IMR-90 (cell line): ENCODE data around the gene ARMH2. TPM values are rescaled to one million over a fixed set of nuclear protein-coding genes. Genes with fewer than 3 reads are reported as not detected.

Experiments used
- ATAC-seq: fragments of 200-7000 bp; cut with Tn5 transposase; 2 replicates; pipeline ENCODE4 v1.9.1; 2020; ENCODE audit warnings: low read depth, mild to moderate bottlenecking, moderate library complexity
- BruUV-seq: library from RNA; stranded (reverse); fragments of 400-500 nt; replicated peaks from 2 replicates; lab custom pipeline; 2021; lab: Mats Ljungman, UMichigan
- CTCF ChIA-PET: fragments of 300-600 bp; formaldehyde crosslinking; extraction: SDS; loops from one replicate; lab custom pipeline; 2021; ENCODE audit warnings: antibody characterized with exemption; lab: Yijun Ruan, JAX
- POLR2A ChIA-PET: fragments of 300-600 bp; sonication (Branson Sonifier 250); formaldehyde crosslinking; loops from one replicate; lab custom pipeline; 2022; ENCODE audit warnings: antibody characterized with exemption; ENCODE audit not compliant: unreplicated experiment; lab: Charles Lee
- DNase-seq: peaks from one replicate; pipeline ENCODE4 v3.0.0; 2013
- H2AFZ ChIP-seq: replicated peaks from 2 replicates; pipeline ENCODE3; 2013; ENCODE audit warnings: low read length, mild to moderate bottlenecking; ENCODE audit not compliant: poor library complexity
- H2AK5ac ChIP-seq: 2 replicates; pipeline ENCODE4 v1.6.1; 2013; ENCODE audit warnings: low read depth, low read length, inconsistent platforms
- H2AK9ac ChIP-seq: replicated peaks from 2 replicates; pipeline ENCODE3; 2013; ENCODE audit warnings: mild to moderate bottlenecking, low read depth, low read length, moderate library complexity; ENCODE audit not compliant: poor library complexity
- H2BK120ac ChIP-seq: 2 replicates; pipeline ENCODE4 v1.6.1; 2013; ENCODE audit warnings: low read depth, low read length, inconsistent platforms
- H2BK15ac ChIP-seq: 3 replicates; pipeline ENCODE4 v1.6.1; 2013; ENCODE audit warnings: low read depth, low read length, inconsistent platforms
- H2BK20ac ChIP-seq: 2 replicates; pipeline ENCODE4 v1.6.1; 2013; ENCODE audit warnings: low read depth, mild to moderate bottlenecking, inconsistent platforms, low read length, moderate library complexity
- H2BK5ac ChIP-seq: 2 replicates; pipeline ENCODE4 v1.6.1; 2013; ENCODE audit warnings: mild to moderate bottlenecking, low read depth, low read length, inconsistent platforms; ENCODE audit not compliant: poor library complexity, severe bottlenecking
- H3K14ac ChIP-seq: replicated peaks from 2 replicates; pipeline ENCODE4 v1.6.1; 2013; ENCODE audit warnings: low read depth, low read length, inconsistent platforms
- H3K18ac ChIP-seq: 2 replicates; pipeline ENCODE4 v1.6.1; 2013; ENCODE audit warnings: low read depth, low read length, control low read depth
- H3K23ac ChIP-seq: 2 replicates; pipeline ENCODE4 v1.6.1; 2013; ENCODE audit warnings: low read depth, low read length, inconsistent platforms
- H3K27ac ChIP-seq: 2 replicates; pipeline ENCODE4 v1.5.1; 2013; ENCODE audit warnings: mild to moderate bottlenecking, control low read depth, low read length; ENCODE audit not compliant: insufficient read depth
- H3K27me3 ChIP-seq: 2 replicates; pipeline ENCODE4 v1.6.1; 2013; ENCODE audit warnings: low read length; ENCODE audit not compliant: control insufficient read depth, insufficient read depth
- H3K36me3 ChIP-seq: 2 replicates; pipeline ENCODE4 v1.6.1; 2013; ENCODE audit warnings: low read length, mixed read lengths; ENCODE audit not compliant: control insufficient read depth, insufficient read depth
- H3K4ac ChIP-seq: 2 replicates; pipeline ENCODE4 v1.6.1; 2013; ENCODE audit warnings: low read depth, low read length, inconsistent platforms
- H3K4me1 ChIP-seq: 2 replicates; pipeline ENCODE4 v1.6.1; 2013; ENCODE audit warnings: low read length, mixed read lengths; ENCODE audit not compliant: control insufficient read depth, insufficient read depth
- H3K4me2 ChIP-seq: 2 replicates; pipeline ENCODE4 v1.6.1; 2013; ENCODE audit warnings: low read depth, mild to moderate bottlenecking, control low read depth, low read length, moderate library complexity
- H3K4me3 ChIP-seq: 2 replicates; pipeline ENCODE4 v1.5.1; 2013; ENCODE audit warnings: low read depth, mild to moderate bottlenecking, control low read depth, low read length, moderate library complexity; ENCODE audit not compliant: insufficient read depth
- H3K56ac ChIP-seq: 2 replicates; pipeline ENCODE4 v1.6.1; 2013; ENCODE audit warnings: low read length, inconsistent platforms; ENCODE audit not compliant: insufficient read depth; ENCODE audit errors: extremely low read depth
- H3K79me1 ChIP-seq, 2 experiments: 2 replicates each; pipeline ENCODE4 v1.6.1; 2013; ENCODE audit warnings: low read length in 2 of 2, inconsistent platforms in 1 of 2, low read depth in 1 of 2
- H3K9ac ChIP-seq: 2 replicates; pipeline ENCODE4 v1.6.1; 2013; ENCODE audit warnings: low read depth, low read length, control low read depth
- H3K9me1 ChIP-seq: 2 replicates; pipeline ENCODE4 v1.6.1; 2013; ENCODE audit warnings: low read length, inconsistent platforms; ENCODE audit not compliant: insufficient read depth
- H3K9me3 ChIP-seq: 2 replicates; pipeline ENCODE4 v1.6.1; 2013; ENCODE audit warnings: low read length; ENCODE audit not compliant: control insufficient read depth, insufficient read depth
- H4K20me1 ChIP-seq: 2 replicates; pipeline ENCODE4 v1.6.1; 2013; ENCODE audit warnings: low read length, inconsistent platforms; ENCODE audit not compliant: insufficient read depth
- H4K5ac ChIP-seq: 2 replicates; pipeline ENCODE4 v1.6.1; 2013; ENCODE audit warnings: mild to moderate bottlenecking, low read depth, low read length, control low read depth
- H4K8ac ChIP-seq, 2 experiments: 2 replicates each; pipeline ENCODE4 v1.6.1; 2013; ENCODE audit warnings: low read depth in 2 of 2, low read length in 2 of 2, control low read depth in 1 of 2, inconsistent platforms in 1 of 2
- H4K91ac ChIP-seq: 2 replicates; pipeline ENCODE4 v1.6.1; 2013; ENCODE audit warnings: low read depth, low read length, inconsistent platforms; ENCODE audit not compliant: insufficient read depth
- BHLHE40 ChIP-seq: fragments of 150-350 bp; IDR thresholded peaks from 2 replicates; pipeline ENCODE4 v1.6.1; 2016; ENCODE audit warnings: mild to moderate bottlenecking, low read depth, low read length
- CEBPB ChIP-seq: IDR thresholded peaks from 2 replicates; pipeline ENCODE4 v1.6.1; 2012; ENCODE audit warnings: low read depth, low read length, improper control_type of control experiment
- FOS ChIP-seq: fragments of 150-350 bp; IDR thresholded peaks from 2 replicates; pipeline ENCODE4 v1.6.1; 2016; ENCODE audit warnings: low read depth, low read length
- MAFK ChIP-seq: IDR thresholded peaks from 2 replicates; pipeline ENCODE4 v1.6.1; 2012; ENCODE audit warnings: low read depth, low read length, improper control_type of control experiment
- MAZ ChIP-seq: IDR thresholded peaks from 2 replicates; pipeline ENCODE4 v1.6.1; 2012; ENCODE audit warnings: low read depth, mild to moderate bottlenecking, low read length, improper control_type of control experiment, moderate library complexity, borderline replicate concordance
- NFE2L2 ChIP-seq: fragments of 150-350 bp; IDR thresholded peaks from 2 replicates; pipeline ENCODE4 v1.6.1; 2016; ENCODE audit warnings: low read depth, mild to moderate bottlenecking, low read length
- POLR2A ChIP-seq: IDR thresholded peaks from 2 replicates; pipeline ENCODE4 v1.6.1; 2012; ENCODE audit warnings: mild to moderate bottlenecking, low read depth, low read length
- RAD21 ChIP-seq: IDR thresholded peaks from 2 replicates; pipeline ENCODE4 v1.6.1; 2012; ENCODE audit warnings: low read length, improper control_type of control experiment
- RCOR1 ChIP-seq: IDR thresholded peaks from 2 replicates; pipeline ENCODE4 v1.6.1; 2012; ENCODE audit warnings: mild to moderate bottlenecking, low read length, improper control_type of control experiment; ENCODE audit not compliant: insufficient replicate concordance
- RFX5 ChIP-seq: IDR thresholded peaks from 2 replicates; pipeline ENCODE4 v1.8.0; 2012; ENCODE audit warnings: low read depth, mild to moderate bottlenecking, low read length, moderate library complexity
- SMC3 ChIP-seq: fragments of 150-350 bp; IDR thresholded peaks from 2 replicates; pipeline ENCODE4 v1.6.1; 2016; ENCODE audit warnings: low read depth, mild to moderate bottlenecking, antibody characterized with exemption, low read length, moderate library complexity
- WGBS, 2 experiments: methylation state at CpG; one replicate each; pipeline versions ENCODE4 v1.1.5 to v1.1.7; 2013; ENCODE audit warnings: missing lambda C conversion rate in 2 of 2; ENCODE audit not compliant: insufficient read length in 1 of 2; ENCODE audit errors: extremely low coverage in 2 of 2; 5-methylcytosine and 5-hydroxymethylcytosine counted together
- dilution Hi-C: fragments of 300-500 bp; cut with HindIII; formaldehyde crosslinking; loops from one replicate; pipeline ENCODE4 v1.14.3; 2018; ENCODE audit warnings: low sequenced_read_pairs; ENCODE audit not compliant: unreplicated experiment
- in situ Hi-C: fragments of 300-500 bp; cut with MboI; formaldehyde crosslinking; loops from 3 replicates; pipeline ENCODE4 v1.14.3; 2019; ENCODE audit warnings: low sequenced_read_pairs, inconsistent platforms, mixed read lengths
- intact Hi-C: fragments of 100-400 bp; cut with micrococcal nuclease; formaldehyde crosslinking; loops from 2 replicates; pipeline ENCODE4 v1.10.0; 2022
- polyA plus RNA-seq, 3 experiments: library from polyadenylated mRNA; depleted of rRNA; stranded (reverse); fragments of >200 nt; gene quantifications; 2 replicates each; pipeline ENCODE4 v1.2.3, GENCODE V29; 2012; ENCODE audit warnings: low replicate concordance in 1 of 3
- total RNA-seq: library from RNA; depleted of rRNA; stranded (reverse); fragments of >200 nt; gene quantifications from 2 replicates; pipeline ENCODE4 v1.2.3, GENCODE V29; 2012
- TF ChIP-seq, protein P1 (sequence below): fragments of 150-350 bp; IDR thresholded peaks from 2 replicates; pipeline ENCODE4 v1.6.1; 2016; ENCODE audit warnings: low read depth, mild to moderate bottlenecking, low read length, moderate library complexity, borderline replicate concordance
- TF ChIP-seq, protein P2 (sequence below): fragments of 150-350 bp; IDR thresholded peaks from 2 replicates; pipeline ENCODE4 v1.6.1; 2017; ENCODE audit warnings: mild to moderate bottlenecking, antibody characterized with exemption, low read length, low read depth
- TF ChIP-seq, protein P3 (sequence below): conservative IDR thresholded peaks from 2 replicates; pipeline ENCODE4 v1.5.1; 2012; ENCODE audit warnings: mild to moderate bottlenecking, low read depth, low read length, improper control_type of control experiment

Gene ARMH2
- total and polyA plus RNA-seq, 2 of the 4 experiments (the other 2 are of a cell fraction): not detected

DNA sequence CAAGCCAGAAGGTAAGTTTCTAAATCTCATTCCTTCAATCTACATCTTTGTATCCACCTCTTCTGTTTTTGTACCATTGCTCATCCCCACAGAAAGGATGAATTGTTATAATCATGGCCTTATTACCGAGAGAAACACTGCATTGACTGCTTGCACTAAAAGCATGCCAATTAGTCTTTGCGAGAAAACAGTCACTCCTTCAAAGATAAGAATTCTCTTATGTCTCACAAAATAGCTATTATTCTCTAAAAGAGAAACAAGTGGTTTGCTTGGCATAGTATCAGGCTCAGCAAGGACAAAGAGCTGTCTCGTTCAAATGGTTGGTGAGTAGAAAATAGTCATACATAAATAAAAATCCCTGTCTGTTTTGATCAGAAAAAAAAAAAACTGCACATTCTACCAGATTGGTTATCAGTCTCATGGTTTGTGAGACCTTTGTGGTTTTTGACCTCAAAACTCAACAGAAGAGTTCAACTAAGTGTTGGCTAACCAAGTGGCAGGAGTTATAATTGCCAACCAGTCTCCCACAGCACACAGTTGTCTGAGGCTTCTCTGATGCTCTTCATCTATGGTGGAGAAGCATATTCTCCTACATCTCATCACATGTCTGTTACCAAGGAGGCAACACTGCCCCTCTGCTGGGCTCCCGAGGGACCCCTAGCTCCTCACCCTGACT, 35.1 kb upstream of the ARMH2 start:
- POLR2A ChIA-PET: no interaction called here
- Histone ChIP-seq H4K5ac (no peak overlapping the region), H3K9ac (no peak overlapping the region), H3K4me1 (peaks cover 5% of the 10 kb centered on the region), H3K9me3 (no peaks in the 10 kb centered on the region), H2BK15ac (no peak overlapping the region), H2BK5ac (no peak overlapping the region), H3K36me3 (peaks cover 6% of the 10 kb centered on the region), H3K14ac (no peak overlapping the region), H3K9me1 (0 out of 2 replicates have a peak, but pooled peaks cover 3% of the 10 kb centered on the region), H3K27ac (no peak overlapping the region), H4K20me1 (no peaks in the 10 kb centered on the region), H3K4me3 (no peak overlapping the region), H4K8ac (no peak overlapping the region), H3K79me1 (no peaks in the 10 kb centered on the region), H2AK5ac (no peak overlapping the region), H3K4ac (no peak overlapping the region), H2AK9ac (no peak overlapping the region), H2BK20ac (no peak overlapping the region), H3K4me2 (no peak overlapping the region), H3K56ac (no peak overlapping the region), H2BK120ac (no peak overlapping the region), H3K18ac (no peak overlapping the region), H3K23ac (no peak overlapping the region), H2AFZ (no peak overlapping the region), H3K27me3 (no peaks in the 10 kb centered on the region), H4K91ac (no peak overlapping the region)
- WGBS, 2 experiments: 86% methylated on average over 1 of the region's 4 CpGs; no CpG with 5 or more reads in 1 of the 2 experiments
- DNase-seq: no peak
- no peak for ATAC-seq
- in situ Hi-C loops (no loop called here), dilution Hi-C loops (loop anchor here (25.0 kb wide), 1 partner anchor 253 kb away; no protein-coding TSS in a partner anchor), intact Hi-C loops (loop anchor here (5.0 kb wide), 1 partner anchor 37 kb away; the partner anchor contains the start of gene ARMH2)
- no TSS peak for BruUV-seq
- TF ChIP-seq, protein P1, sequence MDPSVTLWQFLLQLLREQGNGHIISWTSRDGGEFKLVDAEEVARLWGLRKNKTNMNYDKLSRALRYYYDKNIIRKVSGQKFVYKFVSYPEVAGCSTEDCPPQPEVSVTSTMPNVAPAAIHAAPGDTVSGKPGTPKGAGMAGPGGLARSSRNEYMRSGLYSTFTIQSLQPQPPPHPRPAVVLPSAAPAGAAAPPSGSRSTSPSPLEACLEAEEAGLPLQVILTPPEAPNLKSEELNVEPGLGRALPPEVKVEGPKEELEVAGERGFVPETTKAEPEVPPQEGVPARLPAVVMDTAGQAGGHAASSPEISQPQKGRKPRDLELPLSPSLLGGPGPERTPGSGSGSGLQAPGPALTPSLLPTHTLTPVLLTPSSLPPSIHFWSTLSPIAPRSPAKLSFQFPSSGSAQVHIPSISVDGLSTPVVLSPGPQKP: no peak
- TF ChIP-seq, protein P2, sequence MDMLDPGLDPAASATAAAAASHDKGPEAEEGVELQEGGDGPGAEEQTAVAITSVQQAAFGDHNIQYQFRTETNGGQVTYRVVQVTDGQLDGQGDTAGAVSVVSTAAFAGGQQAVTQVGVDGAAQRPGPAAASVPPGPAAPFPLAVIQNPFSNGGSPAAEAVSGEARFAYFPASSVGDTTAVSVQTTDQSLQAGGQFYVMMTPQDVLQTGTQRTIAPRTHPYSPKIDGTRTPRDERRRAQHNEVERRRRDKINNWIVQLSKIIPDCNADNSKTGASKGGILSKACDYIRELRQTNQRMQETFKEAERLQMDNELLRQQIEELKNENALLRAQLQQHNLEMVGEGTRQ: no peak
- no peak for TF ChIP-seq POLR2A
- TF ChIP-seq, protein P3, sequence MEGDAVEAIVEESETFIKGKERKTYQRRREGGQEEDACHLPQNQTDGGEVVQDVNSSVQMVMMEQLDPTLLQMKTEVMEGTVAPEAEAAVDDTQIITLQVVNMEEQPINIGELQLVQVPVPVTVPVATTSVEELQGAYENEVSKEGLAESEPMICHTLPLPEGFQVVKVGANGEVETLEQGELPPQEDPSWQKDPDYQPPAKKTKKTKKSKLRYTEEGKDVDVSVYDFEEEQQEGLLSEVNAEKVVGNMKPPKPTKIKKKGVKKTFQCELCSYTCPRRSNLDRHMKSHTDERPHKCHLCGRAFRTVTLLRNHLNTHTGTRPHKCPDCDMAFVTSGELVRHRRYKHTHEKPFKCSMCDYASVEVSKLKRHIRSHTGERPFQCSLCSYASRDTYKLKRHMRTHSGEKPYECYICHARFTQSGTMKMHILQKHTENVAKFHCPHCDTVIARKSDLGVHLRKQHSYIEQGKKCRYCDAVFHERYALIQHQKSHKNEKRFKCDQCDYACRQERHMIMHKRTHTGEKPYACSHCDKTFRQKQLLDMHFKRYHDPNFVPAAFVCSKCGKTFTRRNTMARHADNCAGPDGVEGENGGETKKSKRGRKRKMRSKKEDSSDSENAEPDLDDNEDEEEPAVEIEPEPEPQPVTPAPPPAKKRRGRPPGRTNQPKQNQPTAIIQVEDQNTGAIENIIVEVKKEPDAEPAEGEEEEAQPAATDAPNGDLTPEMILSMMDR: no peak
- TF ChIP-seq BHLHE40: no peak
- TF ChIP-seq MAZ: no peak
- TF ChIP-seq NFE2L2: no peak
- no peak for TF ChIP-seq FOS
- TF ChIP-seq MAFK: no peak
- TF ChIP-seq RCOR1: no peak
- TF ChIP-seq RFX5: no peak
- no peak for TF ChIP-seq SMC3
- no peak for TF ChIP-seq RAD21
- TF ChIP-seq CEBPB: no peak
- CTCF ChIA-PET: no interaction called here
